Measurements from ENCODE around the gene MORN1.

MORN1 gene

DNA sequence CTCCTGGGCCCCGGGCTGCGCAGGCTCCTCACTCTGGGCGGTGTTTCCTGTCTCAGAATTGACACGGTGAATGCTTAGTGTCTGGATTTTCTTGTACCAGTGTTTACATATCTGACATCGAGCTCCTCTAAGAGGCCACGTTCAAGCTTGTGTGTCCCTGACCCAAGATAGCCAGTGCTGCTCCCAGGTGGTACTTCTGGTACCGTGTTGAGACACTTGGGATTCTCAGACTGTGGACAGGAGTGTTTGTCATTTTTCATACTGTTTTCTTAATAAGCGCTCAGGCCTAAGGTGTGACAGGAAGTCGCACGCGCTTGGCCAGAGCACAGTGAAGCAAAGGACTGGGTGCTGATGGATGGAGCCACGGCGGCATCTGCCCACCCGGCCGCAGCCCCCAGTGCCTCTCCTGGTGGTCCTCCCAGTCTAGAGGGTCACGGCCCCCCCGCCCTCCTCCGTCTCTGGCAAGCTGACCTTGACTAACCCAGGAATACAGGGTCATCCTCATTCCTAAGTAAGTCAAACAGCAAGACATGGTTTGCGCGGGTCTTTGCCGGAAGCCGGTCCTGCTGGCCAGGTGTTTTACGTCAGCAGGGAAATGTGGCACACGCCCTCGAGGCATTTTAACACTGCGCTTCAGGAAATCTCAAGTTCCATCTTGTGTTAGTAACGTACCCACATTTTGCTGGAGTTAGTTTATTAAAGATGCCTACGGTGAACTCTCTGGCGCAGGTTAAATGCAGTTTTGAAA, 13.0 kb upstream of the MORN1 start:
- Histone ChIP-seq H3K27me3 (ENCODE audit: insufficient read depth, low read length, poor library complexity, severe bottlenecking) (no peaks in the 10 kb centered on the region), H3K4me2 (ENCODE audit: low read depth, low read length, poor library complexity, severe bottlenecking) (no peak overlapping the region)

DNA sequence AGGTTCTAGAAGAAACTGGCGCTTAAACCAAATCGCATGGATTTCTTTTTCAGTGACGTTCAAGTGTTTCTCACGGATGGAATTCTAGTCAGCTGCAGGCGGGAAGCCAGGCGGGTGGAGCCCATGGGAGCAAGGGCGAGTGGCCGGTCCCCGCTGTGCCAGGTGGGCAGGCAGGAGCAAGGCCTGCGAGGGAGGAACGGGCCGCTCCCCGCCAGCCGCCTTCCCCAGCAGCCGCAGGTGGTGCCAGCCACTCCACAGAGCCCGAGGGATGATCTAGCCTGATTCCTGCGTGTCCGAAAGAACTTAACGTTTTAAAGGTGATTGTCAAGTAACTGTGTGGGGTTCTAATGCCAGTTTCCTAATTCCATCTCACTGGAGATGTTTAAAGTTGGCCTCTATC, 11.9 kb upstream of the MORN1 start:
- H3K9me2 ChIP-seq (replicated peaks; ENCODE audit: low read depth, low read length) = no peaks in the 10 kb centered on the region
- H3K9ac ChIP-seq (ENCODE audit: low read depth, low read length, poor library complexity, severe bottlenecking) = no peak overlapping the region
- H3K4me2 ChIP-seq (ENCODE audit: low read depth, low read length, poor library complexity, severe bottlenecking) = no peak overlapping the region
- H2AFZ ChIP-seq (ENCODE audit: low read length) = no peak overlapping the region
- no peaks in the 10 kb centered on the region for H3K4me1 ChIP-seq (ENCODE audit: insufficient read depth, low read length, poor library complexity, severe bottlenecking)
- no peaks in the 10 kb centered on the region for H3K9me3 ChIP-seq (ENCODE audit: insufficient read depth, low read depth, low read length)
- H4K20me1 ChIP-seq (ENCODE audit: insufficient read depth, low read length, poor library complexity, severe bottlenecking) = peaks cover 5% of the 10 kb centered on the region
- no peaks in the 10 kb centered on the region for H3F3A ChIP-seq (ENCODE audit: low read depth)
- no peaks in the 10 kb centered on the region for H3K27me3 ChIP-seq (ENCODE audit: insufficient read depth, low read length, poor library complexity, severe bottlenecking)
- TF ChIP-seq, protein P1, sequence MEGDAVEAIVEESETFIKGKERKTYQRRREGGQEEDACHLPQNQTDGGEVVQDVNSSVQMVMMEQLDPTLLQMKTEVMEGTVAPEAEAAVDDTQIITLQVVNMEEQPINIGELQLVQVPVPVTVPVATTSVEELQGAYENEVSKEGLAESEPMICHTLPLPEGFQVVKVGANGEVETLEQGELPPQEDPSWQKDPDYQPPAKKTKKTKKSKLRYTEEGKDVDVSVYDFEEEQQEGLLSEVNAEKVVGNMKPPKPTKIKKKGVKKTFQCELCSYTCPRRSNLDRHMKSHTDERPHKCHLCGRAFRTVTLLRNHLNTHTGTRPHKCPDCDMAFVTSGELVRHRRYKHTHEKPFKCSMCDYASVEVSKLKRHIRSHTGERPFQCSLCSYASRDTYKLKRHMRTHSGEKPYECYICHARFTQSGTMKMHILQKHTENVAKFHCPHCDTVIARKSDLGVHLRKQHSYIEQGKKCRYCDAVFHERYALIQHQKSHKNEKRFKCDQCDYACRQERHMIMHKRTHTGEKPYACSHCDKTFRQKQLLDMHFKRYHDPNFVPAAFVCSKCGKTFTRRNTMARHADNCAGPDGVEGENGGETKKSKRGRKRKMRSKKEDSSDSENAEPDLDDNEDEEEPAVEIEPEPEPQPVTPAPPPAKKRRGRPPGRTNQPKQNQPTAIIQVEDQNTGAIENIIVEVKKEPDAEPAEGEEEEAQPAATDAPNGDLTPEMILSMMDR (conservative IDR thresholded peaks at IDR 0.05; ENCODE audit: low read length) = no peak
- no peak for TF ChIP-seq EZH2phosphoT487 (IDR thresholded peaks at IDR 0.05; ENCODE audit: borderline replicate concordance)
- H3K79me2 ChIP-seq (ENCODE audit: insufficient read depth, low read length) = no peaks in the 10 kb centered on the region
- H3K4me3 ChIP-seq (ENCODE audit: low read length, poor library complexity, severe bottlenecking) = no peak overlapping the region
- peaks cover 42% of the 10 kb centered on the region; the same call in 1 of the 2 replicates for H3K36me3 ChIP-seq (ENCODE audit: insufficient read depth, low read length)

More for the DNA sequence above, 13.0 kb upstream of the MORN1 start:
- Histone ChIP-seq H3K36me3 (ENCODE audit: insufficient read depth, low read length) (peaks cover 42% of the 10 kb centered on the region; the same call in 1 of the 2 replicates), H3K79me2 (ENCODE audit: insufficient read depth, low read length) (no peaks in the 10 kb centered on the region), H4K20me1 (ENCODE audit: insufficient read depth, low read length, poor library complexity, severe bottlenecking) (peaks cover 5% of the 10 kb centered on the region), H3K9me2 (replicated peaks; ENCODE audit: low read depth, low read length) (no peaks in the 10 kb centered on the region), H3K9ac (ENCODE audit: low read depth, low read length, poor library complexity, severe bottlenecking) (no peak overlapping the region), H3K9me3 (ENCODE audit: insufficient read depth, low read depth, low read length) (no peaks in the 10 kb centered on the region), H2AFZ (ENCODE audit: low read length) (no peak overlapping the region), H3K4me1 (ENCODE audit: insufficient read depth, low read length, poor library complexity, severe bottlenecking) (no peaks in the 10 kb centered on the region), H3F3A (ENCODE audit: low read depth) (no peaks in the 10 kb centered on the region), H3K4me3 (ENCODE audit: low read length, poor library complexity, severe bottlenecking) (no peak overlapping the region)
- no peak for TF ChIP-seq EZH2phosphoT487 (IDR thresholded peaks at IDR 0.05; ENCODE audit: borderline replicate concordance)
- TF ChIP-seq, protein P1 (conservative IDR thresholded peaks at IDR 0.05; ENCODE audit: low read length) = no peak

GRCh38 chr1:2402420-2402819, 11.1 kb upstream of the MORN1 start:
- Histone ChIP-seq H3K9me3 (ENCODE audit: insufficient read depth, low read depth, low read length) (no peaks in the 10 kb centered on the region), H3K27me3 (ENCODE audit: insufficient read depth, low read length, poor library complexity, severe bottlenecking) (no peaks in the 10 kb centered on the region), H3K4me2 (ENCODE audit: low read depth, low read length, poor library complexity, severe bottlenecking) (no peak overlapping the region), H3K79me2 (ENCODE audit: insufficient read depth, low read length) (no peaks in the 10 kb centered on the region), H3K4me1 (ENCODE audit: insufficient read depth, low read length, poor library complexity, severe bottlenecking) (no peaks in the 10 kb centered on the region), H2AFZ (ENCODE audit: low read length) (no peak overlapping the region), H3K36me3 (ENCODE audit: insufficient read depth, low read length) (peaks cover 49% of the 10 kb centered on the region; the same call in 1 of the 2 replicates), H3F3A (ENCODE audit: low read depth) (no peaks in the 10 kb centered on the region), H3K9me2 (replicated peaks; ENCODE audit: low read depth, low read length) (no peaks in the 10 kb centered on the region), H3K9ac (ENCODE audit: low read depth, low read length, poor library complexity, severe bottlenecking) (no peak overlapping the region), H3K4me3 (ENCODE audit: low read length, poor library complexity, severe bottlenecking) (no peak overlapping the region), H4K20me1 (ENCODE audit: insufficient read depth, low read length, poor library complexity, severe bottlenecking) (peaks cover 5% of the 10 kb centered on the region)
- no peak for TF ChIP-seq EZH2phosphoT487 (IDR thresholded peaks at IDR 0.05; ENCODE audit: borderline replicate concordance)
- TF ChIP-seq, protein P1 (conservative IDR thresholded peaks at IDR 0.05; ENCODE audit: low read length) = no peak
